ENCODE results near the gene TWNK.
A peak's percentile ranks its signal among the peaks of the same experiment; 100 is the strongest.

TWNK gene

DNA sequence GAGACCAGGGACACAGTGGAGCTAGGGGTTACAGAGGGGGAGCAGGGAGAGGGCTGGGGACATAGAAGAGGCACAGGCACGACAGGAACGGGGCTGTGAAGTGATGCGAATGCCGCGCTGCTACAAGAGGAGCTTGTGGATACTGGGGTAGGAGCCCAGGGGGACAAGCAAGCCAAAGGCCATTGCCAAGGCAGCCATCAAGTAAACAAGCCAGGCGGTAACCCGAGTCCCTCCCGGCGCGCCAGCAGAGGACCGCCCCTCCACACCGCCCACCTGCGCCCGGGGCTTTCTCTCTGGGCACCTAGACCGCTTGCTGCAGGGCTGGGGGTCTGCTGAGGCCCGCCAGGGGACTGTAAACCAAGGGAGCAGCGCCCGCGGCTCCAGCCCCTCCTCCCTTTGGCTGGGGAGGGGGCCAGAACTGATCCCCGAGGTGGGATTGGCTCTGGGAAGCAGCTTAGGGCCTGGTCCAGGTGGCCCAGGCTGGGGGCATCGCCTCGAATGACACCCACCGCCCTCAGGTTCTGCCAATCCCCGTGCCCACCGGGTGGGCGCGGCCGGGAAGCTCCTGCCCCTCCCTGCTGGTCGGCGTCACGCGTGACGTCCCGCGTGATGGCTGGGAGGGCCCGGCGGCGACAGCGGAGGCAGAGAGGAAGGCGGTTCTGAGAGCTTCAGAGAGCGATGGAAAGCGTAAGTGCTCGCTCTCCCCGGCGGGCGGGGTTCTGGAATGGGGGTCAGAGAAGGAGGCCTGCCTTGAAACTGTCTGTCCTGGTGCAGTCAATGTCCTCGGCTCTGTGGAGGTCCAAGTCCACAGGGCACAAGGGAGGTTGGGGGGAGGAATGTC lies 44.7 kb downstream of the TWNK start (continued):
- TF ChIP-seq, protein P1, sequence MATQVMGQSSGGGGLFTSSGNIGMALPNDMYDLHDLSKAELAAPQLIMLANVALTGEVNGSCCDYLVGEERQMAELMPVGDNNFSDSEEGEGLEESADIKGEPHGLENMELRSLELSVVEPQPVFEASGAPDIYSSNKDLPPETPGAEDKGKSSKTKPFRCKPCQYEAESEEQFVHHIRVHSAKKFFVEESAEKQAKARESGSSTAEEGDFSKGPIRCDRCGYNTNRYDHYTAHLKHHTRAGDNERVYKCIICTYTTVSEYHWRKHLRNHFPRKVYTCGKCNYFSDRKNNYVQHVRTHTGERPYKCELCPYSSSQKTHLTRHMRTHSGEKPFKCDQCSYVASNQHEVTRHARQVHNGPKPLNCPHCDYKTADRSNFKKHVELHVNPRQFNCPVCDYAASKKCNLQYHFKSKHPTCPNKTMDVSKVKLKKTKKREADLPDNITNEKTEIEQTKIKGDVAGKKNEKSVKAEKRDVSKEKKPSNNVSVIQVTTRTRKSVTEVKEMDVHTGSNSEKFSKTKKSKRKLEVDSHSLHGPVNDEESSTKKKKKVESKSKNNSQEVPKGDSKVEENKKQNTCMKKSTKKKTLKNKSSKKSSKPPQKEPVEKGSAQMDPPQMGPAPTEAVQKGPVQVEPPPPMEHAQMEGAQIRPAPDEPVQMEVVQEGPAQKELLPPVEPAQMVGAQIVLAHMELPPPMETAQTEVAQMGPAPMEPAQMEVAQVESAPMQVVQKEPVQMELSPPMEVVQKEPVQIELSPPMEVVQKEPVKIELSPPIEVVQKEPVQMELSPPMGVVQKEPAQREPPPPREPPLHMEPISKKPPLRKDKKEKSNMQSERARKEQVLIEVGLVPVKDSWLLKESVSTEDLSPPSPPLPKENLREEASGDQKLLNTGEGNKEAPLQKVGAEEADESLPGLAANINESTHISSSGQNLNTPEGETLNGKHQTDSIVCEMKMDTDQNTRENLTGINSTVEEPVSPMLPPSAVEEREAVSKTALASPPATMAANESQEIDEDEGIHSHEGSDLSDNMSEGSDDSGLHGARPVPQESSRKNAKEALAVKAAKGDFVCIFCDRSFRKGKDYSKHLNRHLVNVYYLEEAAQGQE (tag by site-specific recombination; IDR thresholded peaks at IDR 0.05) = no peak
- TF ChIP-seq ZNF585B (tag by site-specific recombination; IDR thresholded peaks at IDR 0.05) = no peak
- TF ChIP-seq YY2 (tag by site-specific recombination; IDR thresholded peaks at IDR 0.05) = peak; percentile 13; the same call in 1 of the 2 replicates
- TF ChIP-seq, protein P2, sequence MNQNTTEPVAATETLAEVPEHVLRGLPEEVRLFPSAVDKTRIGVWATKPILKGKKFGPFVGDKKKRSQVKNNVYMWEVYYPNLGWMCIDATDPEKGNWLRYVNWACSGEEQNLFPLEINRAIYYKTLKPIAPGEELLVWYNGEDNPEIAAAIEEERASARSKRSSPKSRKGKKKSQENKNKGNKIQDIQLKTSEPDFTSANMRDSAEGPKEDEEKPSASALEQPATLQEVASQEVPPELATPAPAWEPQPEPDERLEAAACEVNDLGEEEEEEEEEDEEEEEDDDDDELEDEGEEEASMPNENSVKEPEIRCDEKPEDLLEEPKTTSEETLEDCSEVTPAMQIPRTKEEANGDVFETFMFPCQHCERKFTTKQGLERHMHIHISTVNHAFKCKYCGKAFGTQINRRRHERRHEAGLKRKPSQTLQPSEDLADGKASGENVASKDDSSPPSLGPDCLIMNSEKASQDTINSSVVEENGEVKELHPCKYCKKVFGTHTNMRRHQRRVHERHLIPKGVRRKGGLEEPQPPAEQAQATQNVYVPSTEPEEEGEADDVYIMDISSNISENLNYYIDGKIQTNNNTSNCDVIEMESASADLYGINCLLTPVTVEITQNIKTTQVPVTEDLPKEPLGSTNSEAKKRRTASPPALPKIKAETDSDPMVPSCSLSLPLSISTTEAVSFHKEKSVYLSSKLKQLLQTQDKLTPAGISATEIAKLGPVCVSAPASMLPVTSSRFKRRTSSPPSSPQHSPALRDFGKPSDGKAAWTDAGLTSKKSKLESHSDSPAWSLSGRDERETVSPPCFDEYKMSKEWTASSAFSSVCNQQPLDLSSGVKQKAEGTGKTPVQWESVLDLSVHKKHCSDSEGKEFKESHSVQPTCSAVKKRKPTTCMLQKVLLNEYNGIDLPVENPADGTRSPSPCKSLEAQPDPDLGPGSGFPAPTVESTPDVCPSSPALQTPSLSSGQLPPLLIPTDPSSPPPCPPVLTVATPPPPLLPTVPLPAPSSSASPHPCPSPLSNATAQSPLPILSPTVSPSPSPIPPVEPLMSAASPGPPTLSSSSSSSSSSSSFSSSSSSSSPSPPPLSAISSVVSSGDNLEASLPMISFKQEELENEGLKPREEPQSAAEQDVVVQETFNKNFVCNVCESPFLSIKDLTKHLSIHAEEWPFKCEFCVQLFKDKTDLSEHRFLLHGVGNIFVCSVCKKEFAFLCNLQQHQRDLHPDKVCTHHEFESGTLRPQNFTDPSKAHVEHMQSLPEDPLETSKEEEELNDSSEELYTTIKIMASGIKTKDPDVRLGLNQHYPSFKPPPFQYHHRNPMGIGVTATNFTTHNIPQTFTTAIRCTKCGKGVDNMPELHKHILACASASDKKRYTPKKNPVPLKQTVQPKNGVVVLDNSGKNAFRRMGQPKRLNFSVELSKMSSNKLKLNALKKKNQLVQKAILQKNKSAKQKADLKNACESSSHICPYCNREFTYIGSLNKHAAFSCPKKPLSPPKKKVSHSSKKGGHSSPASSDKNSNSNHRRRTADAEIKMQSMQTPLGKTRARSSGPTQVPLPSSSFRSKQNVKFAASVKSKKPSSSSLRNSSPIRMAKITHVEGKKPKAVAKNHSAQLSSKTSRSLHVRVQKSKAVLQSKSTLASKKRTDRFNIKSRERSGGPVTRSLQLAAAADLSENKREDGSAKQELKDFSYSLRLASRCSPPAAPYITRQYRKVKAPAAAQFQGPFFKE (tag by site-specific recombination; IDR thresholded peaks at IDR 0.05; ENCODE audit: borderline replicate concordance) = no peak
- TF ChIP-seq SP2 (tag by site-specific recombination; IDR thresholded peaks at IDR 0.05) = peak; percentile 63
- TF ChIP-seq ZNF10 (tag by site-specific recombination; IDR thresholded peaks at IDR 0.05) = no peak

GRCh38 chr10:101032637-101033224 lies 45.4 kb downstream of the TWNK start:
- H3K9me3 ChIP-seq (ENCODE audit: control insufficient read depth, insufficient read depth, low read depth, low read length) = no peaks in the 10 kb centered on the region
- H3K4me1 ChIP-seq (ENCODE audit: control insufficient read depth, insufficient read depth, low read length) = peaks cover 18% of the 10 kb centered on the region
- peak overlapping the region; percentile 64; the same call in 1 of the 2 replicates for H3K27ac ChIP-seq (ENCODE audit: extremely low read depth, low read depth, low read length)
- H3K36me3 ChIP-seq (ENCODE audit: control insufficient read depth in 2 of 2, insufficient read depth in 1 of 2, low read length in 2 of 2) = peaks cover 0 to 15% of the 10 kb centered on the region in 2 experiments; a peak in 1 of 3 replicates
- POLR2A ChIA-PET = interaction anchor here (1.0 to 2.6 kb wide), 6 partner anchors 8 to 120 kb away, joined by 3 to 29 read pairs (median 9); partner anchors contain the start of genes KAZALD1 and SLF2
- H3K4me3 ChIP-seq (ENCODE audit: low read depth, low read length) = peak overlapping the region; percentile 45
- CTCF ChIA-PET = interaction anchor here (0.8 to 6.9 kb wide), 6 partner anchors 8 to 110 kb away, joined by 3 to 129 read pairs (median 15); no protein-coding TSS in a partner anchor
- TF ChIP-seq, protein P3, sequence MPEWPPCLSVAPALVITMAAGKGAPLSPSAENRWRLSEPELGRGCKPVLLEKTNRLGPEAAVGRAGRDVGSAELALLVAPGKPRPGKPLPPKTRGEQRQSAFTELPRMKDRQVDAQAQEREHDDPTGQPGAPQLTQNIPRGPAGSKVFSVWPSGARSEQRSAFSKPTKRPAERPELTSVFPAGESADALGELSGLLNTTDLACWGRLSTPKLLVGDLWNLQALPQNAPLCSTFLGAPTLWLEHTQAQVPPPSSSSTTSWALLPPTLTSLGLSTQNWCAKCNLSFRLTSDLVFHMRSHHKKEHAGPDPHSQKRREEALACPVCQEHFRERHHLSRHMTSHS (tag by site-specific recombination; IDR thresholded peaks at IDR 0.05) = no peak
- TF ChIP-seq ZNF174 (tag by site-specific recombination; IDR thresholded peaks at IDR 0.05) = no peak
- TF ChIP-seq ZNF239 (tag by site-specific recombination; IDR thresholded peaks at IDR 0.05) = no peak
- no peak for TF ChIP-seq ZNF416 (tag by site-specific recombination; IDR thresholded peaks at IDR 0.05)
- TF ChIP-seq RBAK (tag by site-specific recombination; IDR thresholded peaks at IDR 0.05) = no peak
- no peak for TF ChIP-seq ZNF585B (tag by site-specific recombination; IDR thresholded peaks at IDR 0.05)
- TF ChIP-seq ZNF48 (tag by site-specific recombination; IDR thresholded peaks at IDR 0.05) = no peak
- no peak for TF ChIP-seq KLF9 (tag by site-specific recombination; IDR thresholded peaks at IDR 0.05; ENCODE audit: low read depth)
- no peak for TF ChIP-seq ZNF747 (tag by site-specific recombination; IDR thresholded peaks at IDR 0.05)
- TF ChIP-seq ZNF248 (tag by site-specific recombination; IDR thresholded peaks at IDR 0.05) = no peak
- TF ChIP-seq ZNF175 (tag by site-specific recombination; IDR thresholded peaks at IDR 0.05) = no peak
- TF ChIP-seq, protein P4, sequence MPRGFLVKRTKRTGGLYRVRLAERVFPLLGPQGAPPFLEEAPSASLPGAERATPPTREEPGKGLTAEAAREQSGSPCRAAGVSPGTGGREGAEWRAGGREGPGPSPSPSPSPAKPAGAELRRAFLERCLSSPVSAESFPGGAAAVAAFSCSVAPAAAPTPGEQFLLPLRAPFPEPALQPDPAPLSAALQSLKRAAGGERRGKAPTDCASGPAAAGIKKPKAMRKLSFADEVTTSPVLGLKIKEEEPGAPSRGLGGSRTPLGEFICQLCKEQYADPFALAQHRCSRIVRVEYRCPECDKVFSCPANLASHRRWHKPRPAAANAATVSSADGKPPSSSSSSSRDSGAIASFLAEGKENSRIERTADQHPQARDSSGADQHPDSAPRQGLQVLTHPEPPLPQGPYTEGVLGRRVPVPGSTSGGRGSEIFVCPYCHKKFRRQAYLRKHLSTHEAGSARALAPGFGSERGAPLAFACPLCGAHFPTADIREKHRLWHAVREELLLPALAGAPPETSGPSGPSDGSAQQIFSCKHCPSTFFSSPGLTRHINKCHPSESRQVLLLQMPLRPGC (tag by site-specific recombination; IDR thresholded peaks at IDR 0.05) = peak; percentile 99
- no peak for TF ChIP-seq ZNF112 (tag by site-specific recombination; IDR thresholded peaks at IDR 0.05)
- no peak for TF ChIP-seq ZNF837 (tag by site-specific recombination; IDR thresholded peaks at IDR 0.05)
- no peak for TF ChIP-seq ZBTB44 (tag by site-specific recombination; IDR thresholded peaks at IDR 0.05)
- peak; percentile 43; the same call in 1 of the 2 replicates for TF ChIP-seq ZNF2 (tag by site-specific recombination; IDR thresholded peaks at IDR 0.05)
